Measurements from ENCODE around the gene TSHR. TPM values are rescaled to one million over a fixed set of nuclear protein-coding genes. Genes with fewer than 3 reads are reported as not detected.

Gene TSHR
- total RNA-seq, 1 experiment from 2014 or later: not detected

- no peaks in the 10 kb centered on the region for H3K23me2 ChIP-seq (ENCODE audit: insufficient read length, low read depth, low read length, poor library complexity, severe bottlenecking)
- Mint-ChIP-seq H3K9me3 (no peaks in the 10 kb centered on the region), H3K27ac (no peak overlapping the region), H3K4me3 (no peak overlapping the region), H3K27me3 (ENCODE audit: low read depth) (no peaks in the 10 kb centered on the region), H3K36me3 (ENCODE audit: insufficient read depth in 1 of 3, low read depth in 3 of 3) (peaks cover 38 to 83% (median 81%) of the 10 kb centered on the region in 3 experiments), H3K4me1 (peaks cover 0 to 2% of the 10 kb centered on the region in 2 experiments; a peak in 2 of 4 replicates)
- H4K20me1 ChIP-seq (ENCODE audit: control insufficient read depth, insufficient read depth, insufficient read length): no peaks in the 10 kb centered on the region
- WGBS (ENCODE audit: extremely low coverage, insufficient read length, low lambda C conversion rate): no CpG with 5 or more reads among the region's 2 CpGs
- H3K14ac ChIP-seq (ENCODE audit: insufficient read depth, low read length): no peak overlapping the region
- H3K9me3 ChIP-seq (ENCODE audit: control insufficient read depth, low read depth, low read length): no peaks in the 10 kb centered on the region
- no peak for TF ChIP-seq CTCF (conservative IDR thresholded peaks at IDR 0.05)
- H2BK120ac ChIP-seq (ENCODE audit: low read depth, low read length, poor library complexity, severe bottlenecking): no peak overlapping the region
- H3K4me2 ChIP-seq (ENCODE audit: insufficient read depth, insufficient read length, low read length): no peak overlapping the region
- H4K91ac ChIP-seq (ENCODE audit: insufficient read length, low read depth, low read length): no peak overlapping the region
- H3K9ac ChIP-seq (ENCODE audit: extremely low read depth, insufficient read length, low read length): no peak overlapping the region
- H2AFZ ChIP-seq (ENCODE audit: low read length): no peak overlapping the region
- H3T11ph ChIP-seq (ENCODE audit: low read length): no peak overlapping the region
- no peak overlapping the region for H4K8ac ChIP-seq (replicated peaks; ENCODE audit: insufficient read length, low read depth, low read length)
- H4K5ac ChIP-seq (ENCODE audit: insufficient read length, low read depth, low read length): no peak overlapping the region
- H2BK15ac ChIP-seq (ENCODE audit: low read depth, low read length): no peak overlapping the region
- no peaks in the 10 kb centered on the region for H3K4me1 ChIP-seq (ENCODE audit: insufficient read depth, low read length)
- no peak for DNase-seq
- H2AK5ac ChIP-seq (ENCODE audit: insufficient read length, low read length): no peak overlapping the region
- no peak overlapping the region for H2BK5ac ChIP-seq (ENCODE audit: insufficient read length, low read length)
- H3K27me3 ChIP-seq (ENCODE audit: insufficient read depth, low read length): no peaks in the 10 kb centered on the region
- no peak overlapping the region for H3K56ac ChIP-seq (ENCODE audit: insufficient read length, low read depth, low read length)
- H3K79me1 ChIP-seq (ENCODE audit: insufficient read depth, low read depth, low read length, poor library complexity, severe bottlenecking): no peaks in the 10 kb centered on the region
- H2BK20ac ChIP-seq (ENCODE audit: low read depth, low read length, poor library complexity, severe bottlenecking): no peak overlapping the region
- H3K18ac ChIP-seq (ENCODE audit: insufficient read length, low read depth, low read length): no peak overlapping the region
- no peaks in the 10 kb centered on the region for H3K79me2 ChIP-seq (ENCODE audit: insufficient read depth, low read length)
- no peak overlapping the region for H3K4ac ChIP-seq (ENCODE audit: low read depth, low read length)
- H2BK12ac ChIP-seq (ENCODE audit: insufficient read length, low read depth, low read length): no peak overlapping the region
- no peak overlapping the region for H3K23ac ChIP-seq (ENCODE audit: insufficient read length, low read depth, low read length)
- no peak overlapping the region for H3K27ac ChIP-seq (ENCODE audit: insufficient read length, low read depth, low read length)
Observed at GRCh38 chr14:81192594-81192993, 237.2 kb downstream of the TSHR start.

Data from H9 (cell line).